C4-2B (cell line): ENCODE measurements around the gene PLCB4.

Experiments used
- CTCF ChIP-seq: fragments of 450-650 bp; conservative IDR thresholded peaks from 2 replicates; pipeline ENCODE4 v1.5.1; 2017; ENCODE audit warnings: mild to moderate bottlenecking
- ZFX ChIP-seq: fragments of 450-650 bp; IDR thresholded peaks from 2 replicates; pipeline ENCODE4 v1.6.1; 2017

GRCh38 chr20:9066191-9066590 is 2.7 kb upstream of the PLCB4 start:
- TF ChIP-seq CTCF (no peak), ZFX (no peak)
